HFF-Myc (cell line): ENCODE results near the gene ANO1.

Source experiments
- DNase-seq: peaks from one replicate; pipeline ENCODE4 v3.0.0-alpha.2; 2011; ENCODE audit warnings: low read depth; ENCODE audit errors: extremely low read depth
- H3K4me3 ChIP-seq: replicated peaks from 2 replicates; pipeline ENCODE4 v1.5.1; 2011; ENCODE audit warnings: low read depth, mild to moderate bottlenecking, control low read depth, low read length
- TF ChIP-seq, protein P1 (sequence below): IDR thresholded peaks from 2 replicates; pipeline ENCODE4 v1.5.1; 2012; ENCODE audit warnings: mild to moderate bottlenecking, low read depth, low read length, control low read depth; ENCODE audit errors: missing control alignments

ANO1 gene

GRCh38 chr11:70204466-70204799 lies 126.3 kb downstream of the ANO1 start:
- no peak for DNase-seq
- H3K4me3 ChIP-seq, result peak overlapping the region; percentile 96
- TF ChIP-seq, protein P1, sequence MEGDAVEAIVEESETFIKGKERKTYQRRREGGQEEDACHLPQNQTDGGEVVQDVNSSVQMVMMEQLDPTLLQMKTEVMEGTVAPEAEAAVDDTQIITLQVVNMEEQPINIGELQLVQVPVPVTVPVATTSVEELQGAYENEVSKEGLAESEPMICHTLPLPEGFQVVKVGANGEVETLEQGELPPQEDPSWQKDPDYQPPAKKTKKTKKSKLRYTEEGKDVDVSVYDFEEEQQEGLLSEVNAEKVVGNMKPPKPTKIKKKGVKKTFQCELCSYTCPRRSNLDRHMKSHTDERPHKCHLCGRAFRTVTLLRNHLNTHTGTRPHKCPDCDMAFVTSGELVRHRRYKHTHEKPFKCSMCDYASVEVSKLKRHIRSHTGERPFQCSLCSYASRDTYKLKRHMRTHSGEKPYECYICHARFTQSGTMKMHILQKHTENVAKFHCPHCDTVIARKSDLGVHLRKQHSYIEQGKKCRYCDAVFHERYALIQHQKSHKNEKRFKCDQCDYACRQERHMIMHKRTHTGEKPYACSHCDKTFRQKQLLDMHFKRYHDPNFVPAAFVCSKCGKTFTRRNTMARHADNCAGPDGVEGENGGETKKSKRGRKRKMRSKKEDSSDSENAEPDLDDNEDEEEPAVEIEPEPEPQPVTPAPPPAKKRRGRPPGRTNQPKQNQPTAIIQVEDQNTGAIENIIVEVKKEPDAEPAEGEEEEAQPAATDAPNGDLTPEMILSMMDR, result no peak

- H3K4me3 ChIP-seq, result peak overlapping the region; percentile 96
- DNase-seq, result no peak
- TF ChIP-seq, protein P1, result no peak
Measured at GRCh38 chr11:70205049-70205725, 127.1 kb downstream of the ANO1 start.

DNA sequence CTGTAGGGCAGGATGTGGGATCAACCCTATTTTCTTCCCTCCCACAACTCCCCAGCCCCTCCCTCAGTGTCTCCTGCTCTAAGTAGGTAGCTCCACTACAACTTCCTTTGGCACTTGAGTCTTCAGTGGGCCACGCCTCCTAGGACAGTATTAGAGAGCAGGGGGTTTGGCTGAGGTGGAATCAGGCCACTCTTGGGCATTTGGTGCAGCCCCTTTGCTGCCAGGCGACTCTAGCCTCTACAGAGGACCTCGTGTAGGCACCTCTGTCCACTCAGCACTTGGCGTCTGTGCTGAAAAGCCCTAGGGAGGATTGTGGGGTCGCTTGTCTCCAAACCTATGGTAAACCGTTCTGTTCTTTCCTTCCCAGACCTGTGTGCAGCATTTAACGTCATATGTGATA lies 127.6 kb downstream of the ANO1 start:
- TF ChIP-seq, protein P1, result no peak

DNA sequence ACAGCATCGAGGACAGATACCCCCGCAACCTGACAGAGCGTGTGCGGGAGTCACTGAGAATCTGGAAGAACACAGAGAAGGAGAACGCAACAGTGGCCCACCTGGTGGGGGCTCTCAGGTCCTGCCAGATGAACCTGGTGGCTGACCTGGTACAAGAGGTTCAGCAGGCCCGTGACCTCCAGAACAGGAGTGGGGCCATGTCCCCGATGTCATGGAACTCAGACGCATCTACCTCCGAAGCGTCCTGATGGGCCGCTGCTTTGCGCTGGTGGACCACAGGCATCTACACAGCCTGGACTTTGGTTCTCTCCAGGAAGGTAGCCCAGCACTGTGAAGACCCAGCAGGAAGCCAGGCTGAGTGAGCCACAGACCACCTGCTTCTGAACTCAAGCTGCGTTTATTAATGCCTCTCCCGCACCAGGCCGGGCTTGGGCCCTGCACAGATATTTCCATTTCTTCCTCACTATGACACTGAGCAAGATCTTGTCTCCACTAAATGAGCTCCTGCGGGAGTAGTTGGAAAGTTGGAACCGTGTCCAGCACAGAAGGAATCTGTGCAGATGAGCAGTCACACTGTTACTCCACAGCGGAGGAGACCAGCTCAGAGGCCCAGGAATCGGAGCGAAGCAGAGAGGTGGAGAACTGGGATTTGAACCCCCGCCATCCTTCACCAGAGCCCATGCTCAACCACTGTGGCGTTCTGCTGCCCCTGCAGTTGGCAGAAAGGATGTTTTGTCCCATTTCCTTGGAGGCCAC lies 128.3 kb downstream of the ANO1 start:
- H3K4me3 ChIP-seq, result no peak overlapping the region
- TF ChIP-seq, protein P1, result no peak
- no peak for DNase-seq

More for the DNA sequence above, 127.6 kb downstream of the ANO1 start:
- no peak overlapping the region for H3K4me3 ChIP-seq
- no peak for DNase-seq

GRCh38 chr11:70206982-70207376 lies 128.9 kb downstream of the ANO1 start:
- no peak for DNase-seq
- TF ChIP-seq, protein P1, result no peak
- H3K4me3 ChIP-seq, result no peak overlapping the region

GRCh38 chr11:70207531-70208131 lies 129.5 kb downstream of the ANO1 start:
- no peak overlapping the region for H3K4me3 ChIP-seq
- no peak for DNase-seq
- TF ChIP-seq, protein P1, result no peak
